DND-41 (cell line): ENCODE data around the gene INPP4A.

Source experiments
- CTCF ChIP-seq: IDR thresholded peaks from 2 replicates; pipeline ENCODE4 v1.5.1; 2012; ENCODE audit warnings: borderline replicate concordance, low read length, moderate library complexity, mild to moderate bottlenecking; ENCODE audit not compliant: poor library complexity, severe bottlenecking; ENCODE audit errors: extremely low read depth
- EZH2 ChIP-seq: IDR thresholded peaks from 3 replicates; pipeline ENCODE4 v1.6.1; 2012; ENCODE audit warnings: borderline replicate concordance, low read depth, mild to moderate bottlenecking, moderate library complexity, low read length, inconsistent platforms; ENCODE audit not compliant: severe bottlenecking

GRCh38 chr2:98535971-98536677 lies 91.5 kb downstream of the INPP4A start:
- TF ChIP-seq CTCF (no peak), EZH2 (no peak)
